IPS-15b (cell line): ENCODE results near the gene TROAP.
A peak's percentile ranks its signal among the peaks of the same experiment; 100 is the strongest.
"Not testable (repeated sequence)": the region's sequence is repeated elsewhere in the genome, so short reads cannot be mapped to it uniquely, and the experiment has no call there.

Experiments used
- H3K27me3 ChIP-seq: one replicate; pipeline ENCODE4 v1.6.1; 2013; ENCODE audit warnings: low read length; ENCODE audit not compliant: control insufficient read depth, insufficient read depth
- H3K36me3 ChIP-seq: one replicate; pipeline ENCODE4 v1.6.1; 2013; ENCODE audit warnings: low read length; ENCODE audit not compliant: control insufficient read depth, insufficient read depth
- H3K4me1 ChIP-seq: one replicate; pipeline ENCODE4 v1.6.1; 2013; ENCODE audit warnings: mild to moderate bottlenecking, low read length; ENCODE audit not compliant: control insufficient read depth, insufficient read depth
- H3K4me3 ChIP-seq: one replicate; pipeline ENCODE4 v1.5.1; 2013; ENCODE audit warnings: low read depth, low read length
- H3K9ac ChIP-seq: one replicate; pipeline ENCODE4 v1.6.1; 2013; ENCODE audit warnings: low read depth, mild to moderate bottlenecking, low read length
- H3K9me3 ChIP-seq: one replicate; pipeline ENCODE4 v1.6.1; 2013; ENCODE audit warnings: mild to moderate bottlenecking, low read length; ENCODE audit not compliant: control insufficient read depth, insufficient read depth

The TROAP gene

DNA sequence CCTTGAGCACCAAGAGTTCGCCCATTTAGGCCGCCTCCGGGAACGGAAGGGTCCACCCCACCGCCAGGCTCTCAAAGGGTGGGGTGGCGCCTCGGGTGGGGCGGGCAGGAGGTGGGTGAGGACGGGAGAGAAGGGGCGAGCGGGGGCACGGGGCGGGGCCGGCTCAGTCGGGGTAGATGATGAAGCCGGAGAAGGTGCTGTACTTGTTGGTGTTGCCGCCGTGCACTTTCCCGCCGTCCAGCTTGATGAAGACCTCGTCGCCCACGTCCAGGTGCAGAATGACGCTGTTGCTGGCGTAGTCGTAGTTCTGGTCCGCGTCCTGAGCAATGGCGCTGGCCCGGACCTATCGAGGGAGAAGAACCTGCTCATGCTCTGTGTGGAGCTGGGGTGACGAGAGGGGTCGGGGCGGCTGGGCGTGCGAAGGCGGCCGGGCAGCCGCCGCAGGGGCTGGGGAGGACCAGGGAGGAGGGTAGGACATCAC lies 9.9 kb downstream of the TROAP start:
- peak overlapping the region; percentile 9 for H3K4me3 ChIP-seq
- H3K27me3 ChIP-seq: peaks cover 61% of the 10 kb centered on the region
- no peak overlapping the region for H3K9ac ChIP-seq
- H3K4me1 ChIP-seq: no peaks in the 10 kb centered on the region
- peaks cover 12% of the 10 kb centered on the region for H3K36me3 ChIP-seq
- H3K9me3 ChIP-seq: no peaks in the 10 kb centered on the region

DNA sequence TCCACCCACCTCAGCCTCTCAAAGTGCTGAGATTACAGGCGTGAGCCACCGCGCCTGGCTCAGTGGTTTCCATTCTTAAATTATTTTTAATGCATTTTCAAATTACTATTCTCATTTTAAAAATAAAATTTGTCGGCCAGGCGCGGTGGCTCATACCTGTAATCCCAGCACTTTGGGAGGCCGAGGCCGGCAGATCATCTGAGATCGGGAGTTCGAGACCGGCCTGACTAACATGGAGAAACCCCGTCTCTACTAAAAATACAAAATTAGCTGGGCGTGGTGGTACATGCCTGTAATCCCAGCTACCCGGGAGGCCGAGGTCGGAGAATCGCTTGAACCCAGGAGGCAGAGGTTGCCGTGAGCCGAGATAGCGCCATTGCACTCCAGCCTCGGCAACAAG lies 10.7 kb downstream of the TROAP start:
- not testable (repeated sequence) for H3K9me3 ChIP-seq, H3K4me1 ChIP-seq, H3K9ac ChIP-seq, H3K4me3 ChIP-seq
- Histone ChIP-seq H3K36me3 (peaks cover 12% of the 10 kb centered on the region), H3K27me3 (peaks cover 69% of the 10 kb centered on the region)

- peaks cover 12% of the 10 kb centered on the region for H3K36me3 ChIP-seq
- no peaks in the 10 kb centered on the region for H3K4me1 ChIP-seq
- no peaks in the 10 kb centered on the region for H3K9me3 ChIP-seq
- no peak overlapping the region for H3K4me3 ChIP-seq
- no peak overlapping the region for H3K9ac ChIP-seq
- peaks cover 74% of the 10 kb centered on the region for H3K27me3 ChIP-seq
Measured at GRCh38 chr12:49334226-49334625, 11.2 kb downstream of the TROAP start.

DNA sequence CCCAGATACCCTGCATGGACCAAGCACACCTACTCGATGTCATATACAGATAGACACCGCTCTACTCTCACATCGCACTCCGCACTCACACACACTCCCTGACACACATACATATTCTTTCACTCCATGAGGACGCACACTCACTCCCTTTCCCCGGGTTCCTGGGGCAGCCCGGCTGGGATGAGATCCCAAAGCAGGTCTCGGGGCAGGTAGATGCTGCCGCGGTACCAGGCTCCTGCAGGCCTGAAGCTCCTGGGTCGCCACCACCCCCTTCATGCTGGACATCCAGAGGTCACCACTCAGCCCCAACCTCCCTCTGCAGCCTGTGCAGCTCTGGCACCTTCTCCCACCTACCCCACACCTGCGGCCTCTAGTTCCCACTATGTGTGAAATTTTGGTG lies 11.6 kb downstream of the TROAP start:
- Histone ChIP-seq H3K9me3 (no peaks in the 10 kb centered on the region), H3K36me3 (peaks cover 11% of the 10 kb centered on the region), H3K4me3 (peak overlapping the region; percentile 22), H3K9ac (no peak overlapping the region), H3K27me3 (peaks cover 78% of the 10 kb centered on the region), H3K4me1 (peaks cover 3% of the 10 kb centered on the region)

DNA sequence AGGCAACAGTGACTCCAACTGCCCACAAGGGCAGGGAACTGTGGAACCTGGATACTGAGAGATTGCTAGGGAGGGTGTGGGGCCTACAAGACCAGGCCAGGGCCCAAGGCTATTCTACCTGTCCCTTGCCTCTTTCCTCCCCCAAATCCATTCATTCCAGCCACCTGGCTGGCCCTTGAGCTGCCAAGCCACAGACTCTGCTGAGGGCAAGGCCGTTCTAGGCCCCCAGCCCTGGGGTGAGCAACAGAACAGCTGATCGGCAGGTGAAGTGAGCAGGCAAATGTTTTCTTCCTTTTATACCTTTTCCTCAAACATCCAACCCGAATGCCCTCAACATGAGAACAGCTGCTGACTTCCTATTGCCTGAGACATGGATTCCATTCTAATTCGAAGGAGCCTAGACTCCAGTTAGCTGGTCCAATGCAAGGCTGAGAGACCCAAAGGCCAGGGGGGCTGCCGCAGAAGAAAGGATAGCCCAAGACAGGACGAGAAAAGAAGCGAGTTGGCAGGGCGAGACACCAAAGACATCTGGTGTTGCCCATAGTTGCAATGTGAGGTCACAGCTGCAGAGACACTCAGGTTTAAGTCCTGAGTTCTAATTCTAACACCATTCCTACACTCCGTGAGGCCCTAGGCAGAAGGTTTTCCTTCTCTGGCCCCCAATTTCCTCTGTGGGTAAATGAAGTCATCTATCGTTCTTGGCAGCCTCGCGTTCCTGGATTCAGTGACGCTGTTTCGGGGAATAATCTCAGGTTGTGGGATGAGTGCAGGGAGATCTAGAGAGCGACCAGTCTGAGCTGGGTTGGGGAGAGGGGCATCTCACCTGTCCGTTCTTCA lies 12.3 kb downstream of the TROAP start:
- H3K4me3 ChIP-seq: peak overlapping the region; percentile 22
- peaks cover 7% of the 10 kb centered on the region for H3K36me3 ChIP-seq
- H3K4me1 ChIP-seq: peaks cover 4% of the 10 kb centered on the region
- no peaks in the 10 kb centered on the region for H3K9me3 ChIP-seq
- H3K9ac ChIP-seq: no peak overlapping the region
- H3K27me3 ChIP-seq: peaks cover 85% of the 10 kb centered on the region

GRCh38 chr12:49335955-49336644 lies 13.0 kb downstream of the TROAP start:
- Histone ChIP-seq H3K9ac (no peak overlapping the region), H3K4me1 (peaks cover 10% of the 10 kb centered on the region), H3K36me3 (peaks cover 4% of the 10 kb centered on the region), H3K4me3 (peak overlapping the region; percentile 54), H3K9me3 (no peaks in the 10 kb centered on the region), H3K27me3 (peaks cover 93% of the 10 kb centered on the region)

- Histone ChIP-seq H3K4me3 (peak within 1 kb of the TSS; percentile 54), H3K27me3 (peaks cover 97% of the 10 kb centered on the region), H3K4me1 (peaks cover 14% of the 10 kb centered on the region), H3K9me3 (no peaks in the 10 kb centered on the region), H3K9ac (no peak within 1 kb of the TSS), H3K36me3 (no peaks in the 10 kb centered on the region)
Measured at GRCh38 chr12:49336645-49337584, 13.9 kb downstream of the TROAP start, which contains the start of gene C1QL4. C1QL4 (minus strand) TSS chr12:49337188; CDS start chr12:49336477, 711 bp downstream.

DNA sequence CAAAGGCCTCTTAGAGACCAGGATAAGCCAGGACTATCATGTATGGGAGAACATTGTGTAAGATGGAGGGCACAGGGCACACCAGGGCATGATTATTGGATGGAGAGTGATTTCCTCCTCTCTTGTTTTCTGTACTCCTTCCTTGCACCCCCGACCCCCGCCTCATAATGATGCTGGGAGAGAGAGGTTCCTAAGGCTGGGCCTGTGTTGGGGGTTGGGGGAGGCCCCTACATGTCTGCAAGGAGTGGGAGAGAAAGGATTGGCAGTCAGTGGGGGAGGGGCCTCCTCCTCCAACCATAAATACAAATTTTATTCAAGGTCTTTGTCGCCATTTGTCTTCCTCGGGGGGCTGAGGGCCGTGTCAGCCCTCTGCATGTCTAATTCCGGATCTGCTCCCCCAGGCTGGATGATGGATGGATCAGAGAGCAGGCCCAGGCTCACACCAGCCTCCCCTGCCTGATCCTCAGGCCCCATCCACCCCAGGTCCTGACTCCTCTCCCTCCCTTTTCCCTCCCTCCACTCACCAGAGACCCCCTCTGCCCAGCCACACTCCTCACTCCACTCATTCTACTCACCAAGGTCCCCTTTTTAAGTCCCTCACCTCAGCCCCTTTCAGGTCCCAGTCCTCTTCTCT lies 15.9 kb downstream of the TROAP start:
- Histone ChIP-seq H3K9me3 (no peaks in the 10 kb centered on the region), H3K36me3 (no peaks in the 10 kb centered on the region), H3K9ac (no peak overlapping the region), H3K4me1 (peaks cover 17% of the 10 kb centered on the region), H3K4me3 (no peak overlapping the region), H3K27me3 (peaks cover 92% of the 10 kb centered on the region)

GRCh38 chr12:49339464-49339861 lies 16.4 kb downstream of the TROAP start:
- Histone ChIP-seq H3K4me1 (peaks cover 17% of the 10 kb centered on the region), H3K4me3 (no peak overlapping the region), H3K36me3 (no peaks in the 10 kb centered on the region), H3K9me3 (no peaks in the 10 kb centered on the region), H3K27me3 (peaks cover 92% of the 10 kb centered on the region), H3K9ac (no peak overlapping the region)

DNA sequence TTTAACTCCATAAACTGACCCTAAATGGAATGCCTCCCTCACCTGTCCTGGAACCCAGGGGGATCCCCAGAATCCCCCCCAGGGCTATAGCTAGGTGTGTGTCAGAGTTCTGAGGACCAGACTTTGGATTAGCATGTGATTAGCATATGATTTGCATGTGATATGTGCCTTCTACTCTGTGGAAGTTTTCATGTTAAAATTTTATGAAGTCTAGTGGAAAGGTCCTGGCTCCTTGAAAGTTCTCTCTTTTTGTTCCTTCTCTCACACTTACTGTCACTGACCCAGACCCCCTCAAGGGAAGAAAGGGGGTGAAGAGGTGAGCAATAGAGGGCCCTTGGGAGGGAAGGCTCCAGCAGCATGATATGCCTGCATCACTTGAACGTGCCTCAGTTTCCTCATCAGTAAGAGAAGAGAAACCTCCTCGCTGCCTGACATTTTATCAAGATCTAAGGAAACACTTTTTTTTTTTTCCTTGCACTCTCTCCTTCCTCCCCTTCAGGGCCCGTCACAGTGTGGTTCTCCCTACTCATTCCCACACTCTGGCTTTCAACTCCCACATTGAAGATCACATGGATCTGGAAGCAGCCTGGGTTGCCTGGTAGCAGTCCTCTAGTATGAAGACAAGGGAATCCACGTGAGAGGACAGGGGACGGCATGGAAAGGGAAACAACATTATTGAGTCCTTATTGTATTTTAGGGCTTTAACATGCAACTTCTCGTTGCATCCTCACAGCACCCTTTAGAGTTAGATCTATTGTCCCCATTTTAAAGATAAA lies 17.2 kb downstream of the TROAP start:
- Histone ChIP-seq H3K27me3 (peaks cover 91% of the 10 kb centered on the region), H3K36me3 (no peaks in the 10 kb centered on the region), H3K4me1 (peaks cover 17% of the 10 kb centered on the region), H3K9ac (no peak overlapping the region), H3K4me3 (peak overlapping the region; percentile 62), H3K9me3 (no peaks in the 10 kb centered on the region)
